ENCODE results near the gene YY1AP1.
"Not testable (repeated sequence)": the region's sequence is repeated elsewhere in the genome, so short reads cannot be mapped to it uniquely, and the experiment has no call there.

YY1AP1 gene

GRCh38 chr1:155709391-155709790, 20.8 kb upstream of the YY1AP1 start:
- Histone ChIP-seq H3K9me3 (ENCODE audit: control insufficient read depth, insufficient read depth, low read length) (no peaks in the 10 kb centered on the region), H3K4me3 (ENCODE audit: low read depth, low read length) (no peak overlapping the region), H3K9ac (ENCODE audit: low read depth, low read length) (no peak overlapping the region), H3K27me3 (ENCODE audit: control insufficient read depth, insufficient read depth, low read length) (no peaks in the 10 kb centered on the region), H3K36me3 (ENCODE audit: control insufficient read depth, insufficient read depth, low read length) (peaks cover 6% of the 10 kb centered on the region), H3K4me1 (ENCODE audit: control insufficient read depth, insufficient read depth, low read length) (no peaks in the 10 kb centered on the region)

GRCh38 chr1:155706139-155706538, 17.6 kb upstream of the YY1AP1 start:
- H3K9me3 ChIP-seq (ENCODE audit: control insufficient read depth, insufficient read depth, low read length), result no peaks in the 10 kb centered on the region
- H3K4me1 ChIP-seq (ENCODE audit: control insufficient read depth, insufficient read depth, low read length), result no peaks in the 10 kb centered on the region
- no peaks in the 10 kb centered on the region for H3K36me3 ChIP-seq (ENCODE audit: control insufficient read depth, insufficient read depth, low read length)
- no peak overlapping the region for H3K9ac ChIP-seq (ENCODE audit: low read depth, low read length)
- H3K4me3 ChIP-seq (ENCODE audit: low read depth, low read length), result no peak overlapping the region
- H3K27me3 ChIP-seq (ENCODE audit: control insufficient read depth, insufficient read depth, low read length), result no peaks in the 10 kb centered on the region

- not testable (repeated sequence) for H3K4me3 ChIP-seq (ENCODE audit: low read depth, low read length); H3K36me3 ChIP-seq (ENCODE audit: control insufficient read depth, insufficient read depth, low read length); H3K9ac ChIP-seq (ENCODE audit: low read depth, low read length); H3K9me3 ChIP-seq (ENCODE audit: control insufficient read depth, insufficient read depth, low read length); H3K27me3 ChIP-seq (ENCODE audit: control insufficient read depth, insufficient read depth, low read length); H3K4me1 ChIP-seq (ENCODE audit: control insufficient read depth, insufficient read depth, low read length)
Observed at GRCh38 chr1:155704414-155704813, 15.8 kb upstream of the YY1AP1 start.

- Histone ChIP-seq H3K9me3 (ENCODE audit: control insufficient read depth, insufficient read depth, low read length) (no peaks in the 10 kb centered on the region), H3K4me1 (ENCODE audit: control insufficient read depth, insufficient read depth, low read length) (no peaks in the 10 kb centered on the region), H3K36me3 (ENCODE audit: control insufficient read depth, insufficient read depth, low read length) (no peaks in the 10 kb centered on the region), H3K27me3 (ENCODE audit: control insufficient read depth, insufficient read depth, low read length) (no peaks in the 10 kb centered on the region), H3K4me3 (ENCODE audit: low read depth, low read length) (no peak overlapping the region), H3K9ac (ENCODE audit: low read depth, low read length) (no peak overlapping the region)
Observed at GRCh38 chr1:155703216-155703615, 14.6 kb upstream of the YY1AP1 start.

- H3K27me3 ChIP-seq (ENCODE audit: control insufficient read depth, insufficient read depth, low read length); H3K4me3 ChIP-seq (ENCODE audit: low read depth, low read length); H3K4me1 ChIP-seq (ENCODE audit: control insufficient read depth, insufficient read depth, low read length); H3K9me3 ChIP-seq (ENCODE audit: control insufficient read depth, insufficient read depth, low read length); H3K36me3 ChIP-seq (ENCODE audit: control insufficient read depth, insufficient read depth, low read length); H3K9ac ChIP-seq (ENCODE audit: low read depth, low read length): not testable (repeated sequence)
Observed at GRCh38 chr1:155701675-155702074, 13.1 kb upstream of the YY1AP1 start.

GRCh38 chr1:155699062-155699461, 10.5 kb upstream of the YY1AP1 start:
- not testable (repeated sequence) for H3K4me3 ChIP-seq (ENCODE audit: low read depth, low read length); H3K36me3 ChIP-seq (ENCODE audit: control insufficient read depth, insufficient read depth, low read length); H3K9me3 ChIP-seq (ENCODE audit: control insufficient read depth, insufficient read depth, low read length)

GRCh38 chr1:155698382-155699038, 9.9 kb upstream of the YY1AP1 start:
- no peaks in the 10 kb centered on the region for H3K27me3 ChIP-seq (ENCODE audit: control insufficient read depth, insufficient read depth, low read length)
- H3K4me1 ChIP-seq (ENCODE audit: control insufficient read depth, insufficient read depth, low read length), result no peaks in the 10 kb centered on the region
- no peak overlapping the region for H3K9ac ChIP-seq (ENCODE audit: low read depth, low read length)
- no peaks in the 10 kb centered on the region for H3K9me3 ChIP-seq (ENCODE audit: control insufficient read depth, insufficient read depth, low read length)
- H3K4me3 ChIP-seq (ENCODE audit: low read depth, low read length), result no peak overlapping the region
- H3K36me3 ChIP-seq (ENCODE audit: control insufficient read depth, insufficient read depth, low read length), result no peaks in the 10 kb centered on the region

More at GRCh38 chr1:155699062-155699461, 10.5 kb upstream of the YY1AP1 start:
- not testable (repeated sequence) for H3K9ac ChIP-seq (ENCODE audit: low read depth, low read length); H3K27me3 ChIP-seq (ENCODE audit: control insufficient read depth, insufficient read depth, low read length); H3K4me1 ChIP-seq (ENCODE audit: control insufficient read depth, insufficient read depth, low read length)

GRCh38 chr1:155697616-155698015, 9.0 kb upstream of the YY1AP1 start:
- H3K9me3 ChIP-seq (ENCODE audit: control insufficient read depth, insufficient read depth, low read length); H3K27me3 ChIP-seq (ENCODE audit: control insufficient read depth, insufficient read depth, low read length); H3K36me3 ChIP-seq (ENCODE audit: control insufficient read depth, insufficient read depth, low read length); H3K4me1 ChIP-seq (ENCODE audit: control insufficient read depth, insufficient read depth, low read length); H3K9ac ChIP-seq (ENCODE audit: low read depth, low read length); H3K4me3 ChIP-seq (ENCODE audit: low read depth, low read length): not testable (repeated sequence)

- no peak overlapping the region for H3K4me3 ChIP-seq (ENCODE audit: low read depth, low read length)
- no peaks in the 10 kb centered on the region for H3K4me1 ChIP-seq (ENCODE audit: control insufficient read depth, insufficient read depth, low read length)
- no peak overlapping the region for H3K9ac ChIP-seq (ENCODE audit: low read depth, low read length)
- no peaks in the 10 kb centered on the region for H3K27me3 ChIP-seq (ENCODE audit: control insufficient read depth, insufficient read depth, low read length)
- no peaks in the 10 kb centered on the region for H3K36me3 ChIP-seq (ENCODE audit: control insufficient read depth, insufficient read depth, low read length)
- no peaks in the 10 kb centered on the region for H3K9me3 ChIP-seq (ENCODE audit: control insufficient read depth, insufficient read depth, low read length)
Observed at GRCh38 chr1:155697046-155697445, 8.5 kb upstream of the YY1AP1 start.

- Histone ChIP-seq H3K9ac (ENCODE audit: low read depth, low read length) (no peak overlapping the region), H3K36me3 (ENCODE audit: control insufficient read depth, insufficient read depth, low read length) (no peaks in the 10 kb centered on the region), H3K4me1 (ENCODE audit: control insufficient read depth, insufficient read depth, low read length) (no peaks in the 10 kb centered on the region), H3K27me3 (ENCODE audit: control insufficient read depth, insufficient read depth, low read length) (no peaks in the 10 kb centered on the region), H3K4me3 (ENCODE audit: low read depth, low read length) (no peak overlapping the region), H3K9me3 (ENCODE audit: control insufficient read depth, insufficient read depth, low read length) (peaks cover under 1% of the 10 kb centered on the region)
Observed at GRCh38 chr1:155696524-155696923, 8.0 kb upstream of the YY1AP1 start.

- peaks cover 4% of the 10 kb centered on the region for H3K9me3 ChIP-seq (ENCODE audit: control insufficient read depth, insufficient read depth, low read length)
- H3K27me3 ChIP-seq (ENCODE audit: control insufficient read depth, insufficient read depth, low read length), result no peaks in the 10 kb centered on the region
- H3K4me1 ChIP-seq (ENCODE audit: control insufficient read depth, insufficient read depth, low read length), result no peaks in the 10 kb centered on the region
- H3K4me3 ChIP-seq (ENCODE audit: low read depth, low read length), result no peak overlapping the region
- H3K36me3 ChIP-seq (ENCODE audit: control insufficient read depth, insufficient read depth, low read length), result no peaks in the 10 kb centered on the region
- H3K9ac ChIP-seq (ENCODE audit: low read depth, low read length), result no peak overlapping the region
Observed at GRCh38 chr1:155695608-155696007, 7.0 kb upstream of the YY1AP1 start.

- Histone ChIP-seq H3K9me3 (ENCODE audit: control insufficient read depth, insufficient read depth, low read length) (peaks cover 4% of the 10 kb centered on the region), H3K36me3 (ENCODE audit: control insufficient read depth, insufficient read depth, low read length) (no peaks in the 10 kb centered on the region), H3K9ac (ENCODE audit: low read depth, low read length) (no peak overlapping the region), H3K4me1 (ENCODE audit: control insufficient read depth, insufficient read depth, low read length) (peaks cover 4% of the 10 kb centered on the region), H3K4me3 (ENCODE audit: low read depth, low read length) (no peak overlapping the region), H3K27me3 (ENCODE audit: control insufficient read depth, insufficient read depth, low read length) (no peaks in the 10 kb centered on the region)
Observed at GRCh38 chr1:155695072-155695471, 6.5 kb upstream of the YY1AP1 start.

Measured in iPS-15b (cell line).